Activated naive CD8-positive, alpha-beta T cell treated with anti-CD3 and anti-CD28 coated beads, Interleukin-2, amount 10 ng/mL, durations not matched to agents 7 days and 5 days (primary cell): ENCODE data around the gene DCAF15. TPM values are rescaled to one million over a fixed set of nuclear protein-coding genes. Genes with fewer than 3 reads are reported as not detected.
"Not testable (repeated sequence)": the region's sequence is repeated elsewhere in the genome, so short reads cannot be mapped to it uniquely, and the experiment has no call there.

Experiments
- ATAC-seq: fragments of 150-1000 bp; cut with Tn5 transposase; one replicate; pipeline ENCODE4 v1.10.0; 2021; ENCODE audit warnings: low read depth, moderate library complexity
- POLR2A ChIA-PET: fragments of 350-600 bp; sonication (Branson Sonifier 250); formaldehyde crosslinking; loops from one replicate; lab custom pipeline; 2021; ENCODE audit warnings: antibody characterized with exemption; lab: Charles Lee
- DNase-seq: peaks from one replicate; pipeline ENCODE4 v3.0.0; 2021
- H3K27ac Mint-ChIP-seq: one replicate; pipeline ENCODE4 v1.8.0; 2022; ENCODE audit warnings: mild to moderate bottlenecking, mixed read lengths
- H3K27me3 Mint-ChIP-seq: one replicate; pipeline ENCODE4 v1.8.0; 2022; ENCODE audit warnings: mild to moderate bottlenecking, moderate library complexity, mixed read lengths
- H3K36me3 Mint-ChIP-seq: one replicate; pipeline ENCODE4 v1.8.0; 2021; ENCODE audit warnings: mild to moderate bottlenecking, mixed read lengths
- H3K4me1 Mint-ChIP-seq: one replicate; pipeline ENCODE4 v1.8.0; 2021; ENCODE audit warnings: mixed read lengths
- H3K4me3 Mint-ChIP-seq: one replicate; pipeline ENCODE4 v1.8.0; 2022; ENCODE audit warnings: mild to moderate bottlenecking, moderate library complexity, mixed read lengths
- H3K9me3 Mint-ChIP-seq: one replicate; pipeline ENCODE4 v1.8.0; 2021; ENCODE audit warnings: mixed read lengths
- total RNA-seq, 2 experiments: library from RNA; stranded (reverse); gene quantifications; one replicate each; pipeline ENCODE4 v1.2.3, GENCODE V29; 2021

DCAF15 gene
- total RNA-seq, 2 experiments from 2014 or later, result 105 to 106 TPM

- Mint-ChIP-seq H3K36me3 (peaks cover 4% of the 10 kb centered on the region), H3K4me1 (no peaks in the 10 kb centered on the region), H3K9me3 (no peaks in the 10 kb centered on the region), H3K4me3 (no peak overlapping the region), H3K27ac (no peak overlapping the region), H3K27me3 (no peaks in the 10 kb centered on the region)
- no peak for ATAC-seq
- POLR2A ChIA-PET, result no interaction called here
- no peak for DNase-seq
Observed at GRCh38 chr19:13965926-13966683, 13.8 kb downstream of the DCAF15 start.

GRCh38 chr19:13966684-13967128 lies 14.4 kb downstream of the DCAF15 start:
- no peak overlapping the region for H3K27ac Mint-ChIP-seq
- no peaks in the 10 kb centered on the region for H3K4me1 Mint-ChIP-seq
- no peak for ATAC-seq
- POLR2A ChIA-PET, result no interaction called here
- H3K4me3 Mint-ChIP-seq, result no peak overlapping the region
- no peak for DNase-seq
- H3K36me3 Mint-ChIP-seq, result peaks cover 4% of the 10 kb centered on the region
- no peaks in the 10 kb centered on the region for H3K27me3 Mint-ChIP-seq
- no peaks in the 10 kb centered on the region for H3K9me3 Mint-ChIP-seq

GRCh38 chr19:13967206-13967605 lies 14.9 kb downstream of the DCAF15 start:
- DNase-seq, H3K27ac Mint-ChIP-seq, H3K4me3 Mint-ChIP-seq, ATAC-seq, H3K9me3 Mint-ChIP-seq, H3K4me1 Mint-ChIP-seq, H3K36me3 Mint-ChIP-seq, POLR2A ChIA-PET, H3K27me3 Mint-ChIP-seq: not testable (repeated sequence)

GRCh38 chr19:13968383-13968935 lies 16.1 kb downstream of the DCAF15 start:
- POLR2A ChIA-PET, result interaction anchor here (1.2 kb wide), 1 partner anchor 64 kb away, joined by 5 read pairs; no protein-coding TSS in a partner anchor
- ATAC-seq (no peak), DNase-seq (no peak)
- Mint-ChIP-seq H3K27ac (no peak overlapping the region), H3K36me3 (peaks cover 6% of the 10 kb centered on the region), H3K9me3 (no peaks in the 10 kb centered on the region), H3K4me3 (no peak overlapping the region), H3K4me1 (no peaks in the 10 kb centered on the region), H3K27me3 (no peaks in the 10 kb centered on the region)

- no peaks in the 10 kb centered on the region for H3K27me3 Mint-ChIP-seq
- H3K4me3 Mint-ChIP-seq, result no peak overlapping the region
- POLR2A ChIA-PET, result interaction anchor here (1.2 kb wide), 1 partner anchor 63 kb away, joined by 5 read pairs; no protein-coding TSS in a partner anchor
- ATAC-seq, result no peak
- H3K9me3 Mint-ChIP-seq, result no peaks in the 10 kb centered on the region
- H3K36me3 Mint-ChIP-seq, result peaks cover 7% of the 10 kb centered on the region
- H3K4me1 Mint-ChIP-seq, result peaks cover 1% of the 10 kb centered on the region
- no peak overlapping the region for H3K27ac Mint-ChIP-seq
- no peak for DNase-seq
Observed at GRCh38 chr19:13968999-13969398, 16.7 kb downstream of the DCAF15 start.

GRCh38 chr19:13969897-13970296 lies 17.6 kb downstream of the DCAF15 start:
- ATAC-seq (no peak), DNase-seq (no peak)
- Mint-ChIP-seq H3K36me3 (peaks cover 11% of the 10 kb centered on the region), H3K9me3 (no peaks in the 10 kb centered on the region), H3K4me3 (no peak overlapping the region), H3K27ac (no peak overlapping the region), H3K27me3 (no peaks in the 10 kb centered on the region), H3K4me1 (peaks cover 6% of the 10 kb centered on the region)
- POLR2A ChIA-PET, result no interaction called here

- H3K4me1 Mint-ChIP-seq, H3K27ac Mint-ChIP-seq, H3K27me3 Mint-ChIP-seq, H3K9me3 Mint-ChIP-seq, H3K4me3 Mint-ChIP-seq, ATAC-seq, DNase-seq: not testable (repeated sequence)
- POLR2A ChIA-PET, result interaction anchor here (0.7 to 1.2 kb wide), 2 partner anchors 15 to 34 kb away, joined by 3 to 5 read pairs; partner anchors contain the start of gene RFX1
- H3K36me3 Mint-ChIP-seq, result peaks cover 11% of the 10 kb centered on the region
Observed at GRCh38 chr19:13971868-13972267, 19.6 kb downstream of the DCAF15 start.

- no peaks in the 10 kb centered on the region for H3K27me3 Mint-ChIP-seq
- H3K4me1 Mint-ChIP-seq, result peaks cover 6% of the 10 kb centered on the region
- DNase-seq, result no peak
- peak overlapping the region; percentile 30 for H3K27ac Mint-ChIP-seq
- ATAC-seq, result no peak
- H3K4me3 Mint-ChIP-seq, result no peak overlapping the region
- no peaks in the 10 kb centered on the region for H3K9me3 Mint-ChIP-seq
- H3K36me3 Mint-ChIP-seq, result peaks cover 11% of the 10 kb centered on the region
- POLR2A ChIA-PET, result interaction anchor here (0.5 to 1.1 kb wide), 3 partner anchors 14 to 297 kb away, joined by 3 to 5 read pairs (median 3); no protein-coding TSS in a partner anchor
Observed at GRCh38 chr19:13972368-13973155, 20.3 kb downstream of the DCAF15 start.

- DNase-seq, H3K27ac Mint-ChIP-seq, H3K27me3 Mint-ChIP-seq, H3K9me3 Mint-ChIP-seq, H3K4me3 Mint-ChIP-seq, ATAC-seq: not testable (repeated sequence)
- H3K36me3 Mint-ChIP-seq, result peaks cover 11% of the 10 kb centered on the region
- H3K4me1 Mint-ChIP-seq, result peaks cover 10% of the 10 kb centered on the region
- POLR2A ChIA-PET, result interaction anchor here (0.5 to 1.1 kb wide), 3 partner anchors 15 to 296 kb away, joined by 3 to 5 read pairs (median 3); partner anchors contain the start of gene DCAF15
Observed at GRCh38 chr19:13973479-13973878, 21.2 kb downstream of the DCAF15 start.

- no peak overlapping the region for H3K4me3 Mint-ChIP-seq
- ATAC-seq (peak; percentile 66), DNase-seq (no peak)
- H3K9me3 Mint-ChIP-seq, result no peaks in the 10 kb centered on the region
- H3K4me1 Mint-ChIP-seq, result peaks cover 10% of the 10 kb centered on the region
- H3K27me3 Mint-ChIP-seq, result no peaks in the 10 kb centered on the region
- peak overlapping the region; percentile 39 for H3K27ac Mint-ChIP-seq
- peaks cover 8% of the 10 kb centered on the region for H3K36me3 Mint-ChIP-seq
- POLR2A ChIA-PET, result interaction anchor here (0.5 to 0.8 kb wide), 3 partner anchors 21 to 81 kb away, joined by 3 to 5 read pairs (median 3); partner anchors contain the start of gene DCAF15
Observed at GRCh38 chr19:13974073-13974472, 21.8 kb downstream of the DCAF15 start.

GRCh38 chr19:13975870-13976269 lies 23.6 kb downstream of the DCAF15 start:
- Mint-ChIP-seq H3K4me1 (peaks cover 23% of the 10 kb centered on the region), H3K36me3 (peaks cover 7% of the 10 kb centered on the region), H3K27me3 (no peaks in the 10 kb centered on the region), H3K9me3 (no peaks in the 10 kb centered on the region), H3K4me3 (no peak overlapping the region), H3K27ac (peak overlapping the region; percentile 35)
- DNase-seq (no peak), ATAC-seq (no peak)
- POLR2A ChIA-PET, result interaction anchor here (1.1 kb wide), 2 partner anchors 23 kb away, joined by 3 read pairs; no protein-coding TSS in a partner anchor

- peaks cover 29% of the 10 kb centered on the region for H3K4me1 Mint-ChIP-seq
- H3K27ac Mint-ChIP-seq, result no peak overlapping the region
- H3K27me3 Mint-ChIP-seq, result no peaks in the 10 kb centered on the region
- H3K4me3 Mint-ChIP-seq, result no peak overlapping the region
- POLR2A ChIA-PET, result interaction anchor here (1.0 to 14.2 kb wide), 3 partner anchors 9 to 27 kb away, joined by 3 to 262 read pairs (median 4); partner anchors contain the start of gene RFX1
- H3K9me3 Mint-ChIP-seq, result no peaks in the 10 kb centered on the region
- peaks cover 7% of the 10 kb centered on the region for H3K36me3 Mint-ChIP-seq
- ATAC-seq (no peak), DNase-seq (no peak)
Observed at GRCh38 chr19:13976446-13976845, 24.1 kb downstream of the DCAF15 start.

GRCh38 chr19:13977803-13978202 lies 25.5 kb downstream of the DCAF15 start:
- POLR2A ChIA-PET, result interaction anchor here (2.0 to 14.2 kb wide), 4 partner anchors 16 to 54 kb away, joined by 7 to 262 read pairs (median 12); partner anchors contain the start of genes IL27RA and RFX1
- ATAC-seq, result no peak

More at GRCh38 chr19:13977803-13978202, 25.5 kb downstream of the DCAF15 start:
- Mint-ChIP-seq H3K36me3 (peaks cover 5% of the 10 kb centered on the region), H3K27me3 (no peaks in the 10 kb centered on the region), H3K9me3 (no peaks in the 10 kb centered on the region), H3K27ac (peak overlapping the region; percentile 60), H3K4me3 (peak overlapping the region; percentile 30), H3K4me1 (peaks cover 41% of the 10 kb centered on the region)
- DNase-seq, result no peak
